GM23338 (cell line): ENCODE data around the gene GNMT. TPM values are rescaled to one million over a fixed set of nuclear protein-coding genes. Genes with fewer than 3 reads are reported as not detected.

ENCODE experiments used
- ATAC-seq: fragments of 200-7000 bp; cut with Tn5 transposase; 3 replicates; pipeline ENCODE4 v1.9.1; 2020
- DNase-seq: peaks from one replicate; pipeline ENCODE4 v3.0.0-alpha.2; 2015; ENCODE audit warnings: low spot score
- H2AFZ ChIP-seq: fragments of 200-600 bp; sonication (generic); 2 replicates; pipeline ENCODE4 v1.8.0; 2016; ENCODE audit warnings: antibody characterized with exemption, mild to moderate bottlenecking, moderate library complexity
- H3F3A ChIP-seq: fragments of 200-600 bp; sonication (generic); replicated peaks from 2 replicates; pipeline ENCODE4 v1.8.0; 2017; ENCODE audit warnings: antibody characterized with exemption, mixed run types, low read depth
- H3K27ac ChIP-seq: fragments of 200-600 bp; sonication (generic); 2 replicates; pipeline ENCODE4 v1.6.1; 2016; ENCODE audit warnings: low read depth
- H3K27me3 ChIP-seq: fragments of 200-600 bp; sonication (generic); 2 replicates; pipeline ENCODE4 v1.8.0; 2016; ENCODE audit warnings: mild to moderate bottlenecking, mixed run types, moderate library complexity; ENCODE audit not compliant: insufficient read depth
- H3K36me3 ChIP-seq: fragments of 200-600 bp; sonication (generic); 2 replicates; pipeline ENCODE4 v1.8.0; 2016; ENCODE audit warnings: mild to moderate bottlenecking; ENCODE audit not compliant: insufficient read depth
- H3K4me1 ChIP-seq: fragments of 200-600 bp; sonication (generic); 2 replicates; pipeline ENCODE4 v1.8.0; 2016; ENCODE audit warnings: mild to moderate bottlenecking, moderate library complexity; ENCODE audit not compliant: insufficient read depth
- H3K4me2 ChIP-seq: fragments of 200-600 bp; sonication (generic); 2 replicates; pipeline ENCODE4 v1.7.1; 2017; ENCODE audit warnings: mixed run types
- H3K4me3 ChIP-seq: fragments of 200-600 bp; sonication (generic); 2 replicates; pipeline ENCODE4 v1.6.1; 2016; ENCODE audit warnings: mixed run types
- H3K79me2 ChIP-seq: fragments of 200-600 bp; sonication (generic); replicated peaks from 2 replicates; pipeline ENCODE4 v1.8.0; 2017; ENCODE audit warnings: mild to moderate bottlenecking; ENCODE audit not compliant: insufficient read depth
- H3K9me2 ChIP-seq: fragments of 200-600 bp; sonication (generic); 2 replicates; pipeline ENCODE4 v1.8.0; 2017; ENCODE audit not compliant: insufficient read depth
- H4K20me1 ChIP-seq: fragments of 200-600 bp; sonication (generic); replicated peaks from 2 replicates; pipeline ENCODE4 v1.8.0; 2017; ENCODE audit warnings: mild to moderate bottlenecking; ENCODE audit not compliant: insufficient read depth
- H3K27ac Mint-ChIP-seq: 2 replicates; pipeline ENCODE4 v1.8.0; 2020; ENCODE audit warnings: inconsistent platforms, mild to moderate bottlenecking, moderate library complexity, mixed read lengths
- H3K27me3 Mint-ChIP-seq: 3 replicates; pipeline ENCODE4 v1.8.0; 2022; ENCODE audit warnings: low read depth, mild to moderate bottlenecking, moderate library complexity, mixed read lengths, inconsistent platforms; ENCODE audit not compliant: insufficient read depth, poor library complexity
- H3K36me3 Mint-ChIP-seq: 3 replicates; pipeline ENCODE4 v1.8.0; 2021; ENCODE audit warnings: low read depth, mild to moderate bottlenecking, inconsistent platforms, moderate library complexity, mixed read lengths
- H3K4me1 Mint-ChIP-seq: 3 replicates; pipeline ENCODE4 v1.8.0; 2020; ENCODE audit warnings: mild to moderate bottlenecking, inconsistent platforms, mixed read lengths
- H3K4me3 Mint-ChIP-seq: 3 replicates; pipeline ENCODE4 v1.8.0; 2021; ENCODE audit warnings: moderate library complexity, mild to moderate bottlenecking, inconsistent platforms, mixed read lengths
- H3K9me3 Mint-ChIP-seq: 3 replicates; pipeline ENCODE4 v1.8.0; 2020; ENCODE audit warnings: moderate library complexity, mild to moderate bottlenecking, inconsistent platforms, mixed read lengths
- CREB1 ChIP-seq: fragments of 250-450 bp; sonication (Bioruptor Pico); IDR thresholded peaks from 2 replicates; pipeline ENCODE4 v1.5.0; 2020; ENCODE audit warnings: low read depth, mild to moderate bottlenecking, moderate library complexity
- EZH2phosphoT487 ChIP-seq: fragments of 200-600 bp; sonication (generic); IDR thresholded peaks from one replicate; pipeline ENCODE4 v1.8.1; 2018; ENCODE audit warnings: antibody characterized with exemption; ENCODE audit not compliant: unreplicated experiment
- JUNB ChIP-seq: IDR thresholded peaks from one replicate; pipeline ENCODE4 v1.6.1; 2016; ENCODE audit warnings: antibody characterized with exemption; ENCODE audit not compliant: unreplicated experiment
- STAT1 ChIP-seq: IDR thresholded peaks from one replicate; pipeline ENCODE4 v1.6.1; 2016; ENCODE audit warnings: antibody characterized with exemption; ENCODE audit not compliant: unreplicated experiment
- ZNF114 ChIP-seq: fragments of 250-450 bp; sonication (Bioruptor Pico); IDR thresholded peaks from 2 replicates; pipeline ENCODE4 v1.5.0; 2020; ENCODE audit warnings: mild to moderate bottlenecking, moderate library complexity
- polyA plus RNA-seq: library from polyadenylated mRNA; unstranded; fragments of >200 nt; fragmentation: Nextera tagmentation; extraction: Ambion mirVana; gene quantifications from 2 replicates; pipeline ENCODE4 v1.2.1, GENCODE V29; 2016
- total RNA-seq: library from RNA; depleted of rRNA; stranded (reverse); fragments of >200 nt; shearing (Covaris generic); gene quantifications from 2 replicates; pipeline ENCODE4 v1.2.3, GENCODE V29; 2014
- TF ChIP-seq, protein P1 (sequence below), 2 experiments: fragments of 200-600 bp in 1 of 2; sonication (generic) in 1 of 2; conservative IDR thresholded peaks; 2 replicates each; pipeline versions ENCODE4 v1.5.1 to v1.6.1; 2016 to 2017; ENCODE audit warnings: antibody characterized with exemption in 2 of 2, low read depth in 2 of 2, mild to moderate bottlenecking in 2 of 2, moderate library complexity in 1 of 2
- TF ChIP-seq, protein P2 (sequence below): IDR thresholded peaks from one replicate; pipeline ENCODE4 v1.6.1; 2018; ENCODE audit warnings: antibody characterized with exemption; ENCODE audit not compliant: unreplicated experiment

Gene GNMT
- total and polyA plus RNA-seq, 2 experiments from 2014 or later, result 0.52 TPM; not detected in 1

DNA sequence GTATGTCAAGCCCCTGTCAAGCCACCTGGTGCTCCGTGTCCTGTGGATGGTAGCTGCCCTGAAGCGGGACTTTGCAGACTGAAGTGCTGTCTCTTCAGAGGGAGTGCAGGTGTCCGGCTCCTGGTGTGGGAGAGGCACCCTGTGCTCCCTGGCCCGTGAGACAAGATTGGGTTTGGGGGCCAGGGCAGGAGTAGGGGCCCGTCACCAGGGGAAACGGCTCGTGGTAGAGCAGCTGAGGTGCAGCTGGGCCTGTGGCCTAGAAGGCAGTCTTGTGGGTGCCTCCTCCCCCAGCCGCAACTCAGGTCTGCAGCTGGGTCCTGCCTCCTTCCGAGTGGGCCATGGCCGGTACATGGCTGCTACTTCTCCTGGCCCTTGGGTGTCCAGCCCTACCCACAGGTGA is 44.8 kb upstream of the GNMT start, which contains the start of gene PTCRA:
TSS of gene PTCRA (plus strand) at position 322 of the 400 bp plus-strand sequence. CDS start at position 339, 17 bp downstream.
- no peak within 1 kb of the TSS for H3K27ac Mint-ChIP-seq
- H3F3A ChIP-seq, result peaks cover 3% of the 10 kb centered on the region; the same call in 1 of the 2 replicates
- no peak within 1 kb of the TSS for H3K4me2 ChIP-seq
- no peaks in the 10 kb centered on the region for H4K20me1 ChIP-seq
- no peak for ATAC-seq
- H3K4me1 Mint-ChIP-seq, result no peaks in the 10 kb centered on the region
- no peak for DNase-seq
- H2AFZ ChIP-seq, result no peak within 1 kb of the TSS
- no peaks in the 10 kb centered on the region for H3K79me2 ChIP-seq
- no peaks in the 10 kb centered on the region for H3K9me2 ChIP-seq
- H3K4me3 ChIP-seq, result no peak within 1 kb of the TSS
- H3K36me3 ChIP-seq, result no peaks in the 10 kb centered on the region
- no peak within 1 kb of the TSS for H3K27ac ChIP-seq
- H3K27me3 Mint-ChIP-seq, result peaks cover 8% of the 10 kb centered on the region
- TF ChIP-seq EZH2phosphoT487, result no peak
- TF ChIP-seq STAT1, result no peak
- no peak for TF ChIP-seq CREB1 (CRISPR knock-in tag)
- TF ChIP-seq, protein P1, sequence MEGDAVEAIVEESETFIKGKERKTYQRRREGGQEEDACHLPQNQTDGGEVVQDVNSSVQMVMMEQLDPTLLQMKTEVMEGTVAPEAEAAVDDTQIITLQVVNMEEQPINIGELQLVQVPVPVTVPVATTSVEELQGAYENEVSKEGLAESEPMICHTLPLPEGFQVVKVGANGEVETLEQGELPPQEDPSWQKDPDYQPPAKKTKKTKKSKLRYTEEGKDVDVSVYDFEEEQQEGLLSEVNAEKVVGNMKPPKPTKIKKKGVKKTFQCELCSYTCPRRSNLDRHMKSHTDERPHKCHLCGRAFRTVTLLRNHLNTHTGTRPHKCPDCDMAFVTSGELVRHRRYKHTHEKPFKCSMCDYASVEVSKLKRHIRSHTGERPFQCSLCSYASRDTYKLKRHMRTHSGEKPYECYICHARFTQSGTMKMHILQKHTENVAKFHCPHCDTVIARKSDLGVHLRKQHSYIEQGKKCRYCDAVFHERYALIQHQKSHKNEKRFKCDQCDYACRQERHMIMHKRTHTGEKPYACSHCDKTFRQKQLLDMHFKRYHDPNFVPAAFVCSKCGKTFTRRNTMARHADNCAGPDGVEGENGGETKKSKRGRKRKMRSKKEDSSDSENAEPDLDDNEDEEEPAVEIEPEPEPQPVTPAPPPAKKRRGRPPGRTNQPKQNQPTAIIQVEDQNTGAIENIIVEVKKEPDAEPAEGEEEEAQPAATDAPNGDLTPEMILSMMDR (conservative IDR thresholded peaks at IDR 0.05; ENCODE audit: low read depth in 2 of 2), result no peak
- TF ChIP-seq JUNB, result no peak
- TF ChIP-seq, protein P2, sequence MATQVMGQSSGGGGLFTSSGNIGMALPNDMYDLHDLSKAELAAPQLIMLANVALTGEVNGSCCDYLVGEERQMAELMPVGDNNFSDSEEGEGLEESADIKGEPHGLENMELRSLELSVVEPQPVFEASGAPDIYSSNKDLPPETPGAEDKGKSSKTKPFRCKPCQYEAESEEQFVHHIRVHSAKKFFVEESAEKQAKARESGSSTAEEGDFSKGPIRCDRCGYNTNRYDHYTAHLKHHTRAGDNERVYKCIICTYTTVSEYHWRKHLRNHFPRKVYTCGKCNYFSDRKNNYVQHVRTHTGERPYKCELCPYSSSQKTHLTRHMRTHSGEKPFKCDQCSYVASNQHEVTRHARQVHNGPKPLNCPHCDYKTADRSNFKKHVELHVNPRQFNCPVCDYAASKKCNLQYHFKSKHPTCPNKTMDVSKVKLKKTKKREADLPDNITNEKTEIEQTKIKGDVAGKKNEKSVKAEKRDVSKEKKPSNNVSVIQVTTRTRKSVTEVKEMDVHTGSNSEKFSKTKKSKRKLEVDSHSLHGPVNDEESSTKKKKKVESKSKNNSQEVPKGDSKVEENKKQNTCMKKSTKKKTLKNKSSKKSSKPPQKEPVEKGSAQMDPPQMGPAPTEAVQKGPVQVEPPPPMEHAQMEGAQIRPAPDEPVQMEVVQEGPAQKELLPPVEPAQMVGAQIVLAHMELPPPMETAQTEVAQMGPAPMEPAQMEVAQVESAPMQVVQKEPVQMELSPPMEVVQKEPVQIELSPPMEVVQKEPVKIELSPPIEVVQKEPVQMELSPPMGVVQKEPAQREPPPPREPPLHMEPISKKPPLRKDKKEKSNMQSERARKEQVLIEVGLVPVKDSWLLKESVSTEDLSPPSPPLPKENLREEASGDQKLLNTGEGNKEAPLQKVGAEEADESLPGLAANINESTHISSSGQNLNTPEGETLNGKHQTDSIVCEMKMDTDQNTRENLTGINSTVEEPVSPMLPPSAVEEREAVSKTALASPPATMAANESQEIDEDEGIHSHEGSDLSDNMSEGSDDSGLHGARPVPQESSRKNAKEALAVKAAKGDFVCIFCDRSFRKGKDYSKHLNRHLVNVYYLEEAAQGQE, result no peak
- H3K4me3 Mint-ChIP-seq, result no peak within 1 kb of the TSS
- H3K4me1 ChIP-seq, result no peaks in the 10 kb centered on the region; the same call in 1 of the 2 replicates
- H3K9me3 Mint-ChIP-seq, result no peaks in the 10 kb centered on the region
- H3K36me3 Mint-ChIP-seq, result no peaks in the 10 kb centered on the region
- no peaks in the 10 kb centered on the region for H3K27me3 ChIP-seq

DNA sequence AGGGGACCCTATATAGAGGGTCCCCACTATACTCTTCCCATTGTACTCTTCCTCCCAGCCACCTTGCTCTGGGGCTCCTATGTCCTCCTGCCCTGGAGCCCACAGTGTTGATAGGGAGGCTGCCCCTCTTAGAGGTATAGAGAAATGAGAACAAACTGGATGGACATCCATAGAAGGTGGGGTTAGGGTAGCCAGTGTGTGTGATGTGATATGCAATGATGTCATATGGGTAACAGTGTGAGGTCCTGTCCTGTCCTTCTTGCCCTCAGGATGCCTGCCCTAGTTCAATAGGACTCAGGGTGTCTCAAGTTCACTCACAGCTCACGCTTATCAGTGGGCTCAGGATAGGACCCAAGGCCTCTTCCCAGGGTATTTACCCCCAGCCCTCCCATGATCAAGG is 44.3 kb upstream of the GNMT start:
- Histone ChIP-seq H3K27ac (no peak overlapping the region), H3K27me3 (no peaks in the 10 kb centered on the region), H3K36me3 (no peaks in the 10 kb centered on the region), H4K20me1 (no peaks in the 10 kb centered on the region), H3K4me2 (no peak overlapping the region), H3K4me1 (no peaks in the 10 kb centered on the region; the same call in 1 of the 2 replicates), H3K9me2 (no peaks in the 10 kb centered on the region), H3K4me3 (no peak overlapping the region), H2AFZ (no peak overlapping the region), H3K79me2 (no peaks in the 10 kb centered on the region), H3F3A (peaks cover 1% of the 10 kb centered on the region; the same call in 1 of the 2 replicates)
- no peak for DNase-seq
- TF ChIP-seq ZNF114, result no peak
- no peak overlapping the region for H3K4me3 Mint-ChIP-seq
- peaks cover 8% of the 10 kb centered on the region for H3K27me3 Mint-ChIP-seq
- H3K4me1 Mint-ChIP-seq, result no peaks in the 10 kb centered on the region
- no peak for ATAC-seq
- H3K27ac Mint-ChIP-seq, result no peak overlapping the region
- H3K36me3 Mint-ChIP-seq, result no peaks in the 10 kb centered on the region
- no peaks in the 10 kb centered on the region for H3K9me3 Mint-ChIP-seq
